T-helper 1 cell (primary cell): ENCODE results near the gene PDHB.
"Not testable (repeated sequence)": the region's sequence is repeated elsewhere in the genome, so short reads cannot be mapped to it uniquely, and the experiment has no call there.

ENCODE experiments used
- DNase-seq, 5 donors: peaks; one replicate each; pipeline ENCODE4 v3.0.0-alpha.2; 2012 to 2020
- total RNA-seq, 4 donors: gene quantifications; one replicate each; lab custom pipeline; 2026; lab: John Stamatoyannopoulos, UW

PDHB gene
- total RNA-seq: 22.2 to 42.4 (median 28.7) reads per million in 4 donors

GRCh38 chr3:58433400-58434167 is at the start of gene PDHB:
PDHB (minus strand) TSS chr3:58433832; CDS start chr3:58433809, 23 bp downstream.
- DNase-seq: peak; percentile 76 to 91 (median 82)

GRCh38 chr3:58482917-58483636 is 49.4 kb upstream of the PDHB start:
- peak in 1 of 5 donors; percentile 20 for DNase-seq

GRCh38 chr3:58480309-58480708 is 46.7 kb upstream of the PDHB start:
- DNase-seq: no peak

GRCh38 chr3:58478781-58479180 is 45.1 kb upstream of the PDHB start:
- DNase-seq: no peak

GRCh38 chr3:58474967-58475578 is 41.4 kb upstream of the PDHB start:
- DNase-seq: no peak

GRCh38 chr3:58474348-58474911 is 40.8 kb upstream of the PDHB start:
- peak in 1 of 5 donors; percentile 10 for DNase-seq

- no peak for DNase-seq
Measured at GRCh38 chr3:58473275-58473674, 39.6 kb upstream of the PDHB start.

- DNase-seq: peak in 1 of 5 donors; percentile 96
Measured at GRCh38 chr3:58471025-58471887, 37.6 kb upstream of the PDHB start.

GRCh38 chr3:58470363-58471024 is 36.9 kb upstream of the PDHB start:
- DNase-seq: no peak

- DNase-seq: no peak
Measured at GRCh38 chr3:58469096-58469495, 35.5 kb upstream of the PDHB start.

GRCh38 chr3:58466899-58467563 is 33.4 kb upstream of the PDHB start:
- DNase-seq: no peak

- peak in 1 of 5 donors; percentile 48 for DNase-seq
Measured at GRCh38 chr3:58464866-58465265, 31.2 kb upstream of the PDHB start.

GRCh38 chr3:58463942-58464271 is 30.3 kb upstream of the PDHB start:
- no peak for DNase-seq

- peak; percentile 13 to 82 (median 35) for DNase-seq
Measured at GRCh38 chr3:58463181-58463941, 29.7 kb upstream of the PDHB start.

- no peak for DNase-seq
Measured at GRCh38 chr3:58462829-58463180, 29.2 kb upstream of the PDHB start.

GRCh38 chr3:58459160-58459559 is 25.5 kb upstream of the PDHB start:
- DNase-seq: no peak

- no peak for DNase-seq
Measured at GRCh38 chr3:58452176-58452575, 18.5 kb upstream of the PDHB start.

GRCh38 chr3:58441514-58442450 is 8.2 kb upstream of the PDHB start:
- DNase-seq: no peak

GRCh38 chr3:58440996-58441355 is 7.3 kb upstream of the PDHB start:
- DNase-seq: not testable (repeated sequence)
